Astrocyte (in vitro differentiated cells and primary cell): ENCODE data around the gene BPI.

Experiments used
- CTCF ChIP-seq: IDR thresholded peaks from 2 replicates; pipeline ENCODE4 v1.5.1; 2011; ENCODE audit warnings: low read depth, mild to moderate bottlenecking, inconsistent platforms, low read length, moderate library complexity; ENCODE audit not compliant: insufficient read depth
- EZH2 ChIP-seq: IDR thresholded peaks from 2 replicates; pipeline ENCODE4 v1.6.1; 2012; ENCODE audit warnings: mild to moderate bottlenecking, low read length, inconsistent platforms; ENCODE audit not compliant: insufficient read depth

- TF ChIP-seq CTCF = no peak
- TF ChIP-seq EZH2 = no peak
These were observed 22.4 kb downstream of the BPI start for GRCh38 chr20:38326309-38326708.
